NCI-H2196 treated with DMSO at 0.1 percent for 48 hours (cell line): ENCODE measurements around the gene LMOD3.
A peak's percentile ranks its signal among the peaks of the same experiment; 100 is the strongest.

ENCODE experiments used
- DNase-seq: peaks from one replicate; lab custom pipeline; 2025; ENCODE audit not compliant: unreplicated experiment; lab: John Stamatoyannopoulos, UW

Gene LMOD3

DNA sequence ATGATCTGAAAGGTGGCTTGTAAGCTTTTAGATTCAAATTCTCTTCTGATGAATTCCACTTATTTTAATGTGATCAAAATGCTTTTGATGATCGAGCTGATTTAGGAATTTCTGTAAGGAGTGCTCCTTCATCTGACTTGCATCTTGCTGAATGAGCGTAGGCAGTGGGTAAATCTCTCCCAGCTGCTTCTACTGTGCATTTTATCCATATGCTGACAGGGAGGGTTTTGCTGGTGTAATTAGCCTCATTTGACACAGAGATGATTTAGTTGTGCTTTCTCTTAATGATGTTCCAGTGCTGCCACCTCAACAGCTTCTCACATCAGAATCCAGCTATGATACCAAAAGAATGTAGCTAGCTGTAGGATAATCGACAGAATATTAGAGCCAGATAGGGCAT, 3.8 kb upstream of the LMOD3 start:
- DNase-seq, result no peak

DNA sequence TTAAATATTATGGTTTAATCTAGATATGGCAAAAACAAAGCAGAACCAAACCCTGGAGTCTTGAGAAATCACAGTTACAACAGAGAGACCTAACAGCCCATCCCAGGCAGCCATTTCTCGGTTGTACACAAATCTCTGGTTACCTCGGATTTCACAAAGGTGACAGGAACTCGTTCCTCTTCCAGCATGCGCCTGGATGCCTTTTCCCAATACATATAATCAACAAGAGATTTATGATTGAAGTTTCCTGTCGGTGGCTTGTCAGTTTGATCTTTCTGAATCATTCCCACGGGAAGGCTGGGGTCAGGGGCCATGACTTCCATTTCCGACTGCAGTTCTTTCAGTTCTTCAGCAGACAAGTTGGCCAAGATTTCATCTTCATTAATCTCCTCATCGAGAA, 445 bp downstream of the LMOD3 start:
- no peak for DNase-seq

DNA sequence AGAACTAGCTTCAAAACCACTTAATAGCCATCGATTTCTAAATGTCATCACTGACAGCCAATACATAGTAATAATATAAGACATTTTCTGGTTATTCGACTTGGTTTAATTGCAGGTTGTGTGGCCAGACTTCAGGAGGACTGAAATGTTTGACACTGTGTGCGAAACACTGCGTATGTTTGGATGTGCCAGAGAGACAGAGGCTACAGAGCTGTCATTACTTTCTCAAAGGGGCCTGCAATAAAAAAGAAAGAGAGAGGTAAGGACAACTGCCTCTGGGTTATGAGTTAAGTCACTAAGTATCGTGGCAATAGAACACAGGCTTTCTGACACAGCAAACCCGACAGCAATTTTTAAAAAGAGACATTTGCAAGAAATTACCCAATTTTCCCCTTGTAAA, 882 bp downstream of the LMOD3 start:
- no peak for DNase-seq

DNA sequence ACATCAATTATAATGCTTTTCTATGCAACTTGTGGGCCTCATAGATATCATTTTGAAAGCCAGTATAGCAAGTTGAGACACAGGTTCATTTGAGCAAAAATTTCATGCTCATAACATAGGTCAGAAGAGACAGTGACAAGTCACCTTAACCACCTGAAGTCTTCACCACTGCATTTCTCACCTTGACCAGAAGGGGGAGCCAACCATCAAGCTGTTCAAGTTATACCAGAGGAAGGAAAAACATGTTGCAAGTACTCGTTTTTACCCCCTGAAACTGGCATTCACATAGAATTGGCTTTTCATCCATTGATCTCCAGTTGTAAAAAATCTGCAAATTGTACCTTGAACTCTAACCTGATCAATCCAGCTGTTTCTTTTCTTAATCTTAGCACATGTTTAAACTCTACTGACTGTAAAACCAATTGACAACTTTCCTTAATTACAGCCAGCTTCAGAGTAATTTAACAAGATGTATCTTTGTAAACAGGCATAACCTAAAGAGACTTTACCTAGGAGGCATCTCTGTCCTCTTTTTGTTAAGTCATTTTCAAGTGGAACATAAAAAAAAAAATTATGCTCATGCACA, 1.4 kb downstream of the LMOD3 start:
- peak; percentile 5 for DNase-seq

DNA sequence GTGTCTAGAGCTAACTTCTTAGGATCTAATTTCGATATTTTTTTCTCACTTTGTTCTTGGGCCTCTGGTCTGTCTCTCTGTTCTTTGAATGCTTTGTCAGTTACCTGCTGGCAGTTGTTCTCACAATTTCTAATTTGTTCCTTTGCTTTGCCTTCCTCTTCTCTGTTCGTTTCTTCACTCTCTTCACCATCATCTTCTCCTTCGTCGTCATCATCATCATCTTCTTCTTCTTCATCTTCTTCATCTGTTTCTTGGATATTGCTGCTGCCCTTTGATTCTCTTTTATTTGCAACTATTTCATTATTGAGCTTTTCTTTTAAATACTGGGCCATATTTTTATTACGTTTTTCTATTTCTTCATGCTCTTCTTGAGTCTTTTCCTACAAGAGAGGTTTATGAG, 2.7 kb downstream of the LMOD3 start:
- DNase-seq, result no peak

DNA sequence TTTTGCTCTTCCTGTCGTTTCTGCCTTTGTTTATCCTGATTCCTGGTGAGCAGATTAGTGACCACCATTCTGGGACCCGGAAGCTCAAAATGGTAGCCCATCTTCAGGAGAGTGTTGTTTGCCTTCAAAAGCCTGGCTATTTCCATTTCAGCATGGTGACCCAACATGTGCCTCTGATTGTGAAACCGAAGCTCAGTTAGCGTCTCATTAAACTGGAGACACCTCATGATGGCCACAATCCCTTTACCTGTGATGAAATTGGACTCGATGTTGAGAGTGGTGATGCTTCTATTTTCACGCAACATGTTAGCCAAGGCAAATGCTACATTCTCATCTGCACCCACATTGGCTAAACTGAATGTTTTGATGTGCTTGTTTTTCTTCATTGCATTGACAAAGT, 3.3 kb downstream of the LMOD3 start:
- DNase-seq, result no peak

DNA sequence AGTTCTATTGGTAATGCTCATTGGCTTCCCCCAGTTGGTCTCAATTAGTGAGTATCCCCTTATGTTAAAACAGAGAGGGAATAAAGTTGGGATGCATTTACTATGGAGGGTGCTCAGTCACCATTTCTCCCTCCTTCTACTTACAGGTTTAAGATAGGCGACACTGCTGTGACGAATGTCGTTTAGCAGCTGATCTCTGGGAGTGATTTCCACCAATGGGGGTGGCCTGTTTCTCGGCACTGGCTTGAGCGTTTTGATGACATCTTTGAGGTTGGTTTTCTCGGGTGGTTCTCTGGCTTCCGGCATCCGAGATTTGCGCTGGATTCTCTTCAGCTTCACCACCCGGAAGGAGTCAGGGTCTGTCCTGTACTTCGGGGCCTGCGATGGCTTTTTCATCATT, 3.8 kb downstream of the LMOD3 start:
- no peak for DNase-seq

DNA sequence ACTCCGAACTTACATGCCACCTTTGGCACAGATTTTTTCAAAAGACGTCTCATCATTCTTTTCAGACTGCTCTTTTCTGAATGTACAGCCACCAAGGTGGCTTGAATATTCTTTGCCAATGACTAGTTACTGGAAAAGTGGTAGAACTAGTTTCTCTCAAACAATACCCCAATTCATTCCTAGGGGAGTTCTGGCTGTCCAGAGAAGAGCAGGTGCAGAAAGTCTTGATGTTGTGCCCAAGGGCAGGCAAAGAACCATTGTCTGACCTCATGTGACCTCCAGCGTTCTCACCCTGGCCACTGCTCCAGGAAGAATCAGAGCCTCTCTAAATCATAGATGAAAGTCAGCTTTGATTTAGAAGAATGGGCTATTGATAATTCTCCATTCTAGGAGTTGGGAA, 5.5 kb downstream of the LMOD3 start:
- DNase-seq, result no peak

DNA sequence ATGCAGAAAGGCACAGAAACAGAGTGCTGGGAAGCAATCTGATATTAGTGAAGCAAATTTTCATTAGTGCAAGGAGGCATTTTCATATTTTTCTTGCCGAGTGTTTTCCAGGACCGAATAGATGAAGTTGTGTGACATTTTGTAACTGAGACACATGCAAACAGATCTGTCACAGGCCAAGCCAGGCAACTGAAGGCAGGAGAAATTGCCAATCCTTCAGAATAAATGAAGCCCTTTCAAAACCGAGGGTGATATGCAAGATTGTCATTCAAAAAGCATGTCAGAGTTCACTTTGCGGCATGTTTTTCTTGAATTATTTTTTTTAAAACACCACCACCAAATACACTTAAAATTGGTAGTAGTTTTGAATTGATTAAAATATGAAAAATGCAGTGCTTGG, 6.2 kb downstream of the LMOD3 start:
- DNase-seq, result no peak

DNA sequence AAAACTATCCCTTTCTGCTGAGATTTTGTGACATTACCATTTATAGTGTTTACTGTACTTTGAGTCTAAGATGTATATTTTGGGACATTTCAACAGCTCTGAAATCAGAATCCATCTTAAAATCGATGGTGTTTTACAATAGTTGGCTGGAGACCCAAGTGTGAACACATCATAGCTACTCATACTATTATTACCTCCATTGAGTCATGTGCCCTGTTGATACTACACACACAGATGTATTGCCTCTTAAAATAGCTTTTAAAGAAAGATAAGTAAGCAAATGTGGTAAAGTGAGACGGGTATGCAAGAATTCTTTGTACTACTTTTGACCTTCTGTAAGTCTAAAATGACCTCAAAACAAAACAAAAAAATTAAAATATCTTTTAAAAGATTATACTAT, 6.7 kb downstream of the LMOD3 start:
- DNase-seq, result no peak

DNA sequence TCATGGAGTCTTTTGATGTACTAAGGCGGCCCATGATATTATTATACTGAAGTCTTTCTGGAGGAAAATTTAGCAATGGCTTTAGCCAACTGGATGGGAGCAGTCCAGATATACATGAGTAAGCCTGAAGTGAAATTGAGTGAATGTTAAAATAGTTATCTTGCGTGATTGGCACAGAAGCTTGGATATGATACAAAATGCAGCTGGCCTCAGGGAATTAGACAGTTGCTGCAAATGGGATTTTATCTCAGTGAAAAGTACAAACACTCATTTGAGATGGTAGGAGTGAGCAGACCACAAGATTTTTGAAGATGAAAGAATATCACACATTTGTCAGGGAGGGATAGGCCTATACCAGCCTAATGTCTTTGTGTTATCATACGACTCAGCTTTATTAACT, 8.9 kb downstream of the LMOD3 start:
- no peak for DNase-seq

DNA sequence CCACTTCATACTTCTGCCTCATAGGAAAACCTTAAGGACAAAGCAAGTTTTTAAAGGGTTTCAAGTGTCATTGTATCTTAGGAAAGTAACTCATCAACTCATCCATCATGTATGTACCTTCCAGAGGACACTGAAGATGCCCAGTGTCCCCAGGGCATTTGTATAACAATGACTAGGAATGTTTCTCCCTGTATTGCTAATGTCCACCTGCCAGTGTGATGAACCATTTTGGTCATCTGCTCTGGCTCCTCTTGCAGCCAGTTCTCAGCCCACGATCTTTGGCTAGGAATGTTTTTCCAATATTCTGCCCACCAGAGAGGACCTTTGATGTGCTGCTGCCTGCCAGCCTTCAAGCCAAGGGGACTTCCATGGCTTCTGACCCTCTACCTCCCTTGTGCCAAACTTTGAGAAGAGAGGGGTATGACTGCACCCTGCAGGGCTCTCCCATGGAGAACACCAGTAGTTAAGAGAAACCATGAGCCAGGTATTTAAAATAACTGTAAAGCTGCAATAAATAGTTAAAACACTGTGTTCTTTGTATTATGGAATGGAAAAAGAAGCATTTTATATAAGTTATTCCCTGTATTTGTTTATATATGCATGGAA, 11.4 kb downstream of the LMOD3 start:
- DNase-seq, result no peak

DNA sequence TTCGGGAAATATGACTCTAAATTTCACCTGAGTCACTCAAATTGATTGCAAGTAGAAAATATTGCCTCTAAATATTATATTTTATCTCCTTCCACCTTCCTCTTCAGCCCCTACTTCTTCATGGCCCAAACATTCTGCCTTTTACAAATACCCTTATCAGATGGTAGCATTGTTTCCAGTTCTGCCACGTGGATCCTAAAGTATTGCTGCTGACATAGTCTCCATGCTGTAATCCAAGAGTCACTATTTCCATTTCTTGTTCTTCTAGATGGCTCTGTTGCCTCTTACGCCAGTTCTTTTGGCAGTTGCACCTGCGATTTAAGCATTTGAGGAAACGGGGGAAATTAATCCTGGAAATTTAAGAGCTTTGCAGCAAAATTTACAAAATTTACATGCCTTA, 13.6 kb downstream of the LMOD3 start:
- DNase-seq, result no peak

DNA sequence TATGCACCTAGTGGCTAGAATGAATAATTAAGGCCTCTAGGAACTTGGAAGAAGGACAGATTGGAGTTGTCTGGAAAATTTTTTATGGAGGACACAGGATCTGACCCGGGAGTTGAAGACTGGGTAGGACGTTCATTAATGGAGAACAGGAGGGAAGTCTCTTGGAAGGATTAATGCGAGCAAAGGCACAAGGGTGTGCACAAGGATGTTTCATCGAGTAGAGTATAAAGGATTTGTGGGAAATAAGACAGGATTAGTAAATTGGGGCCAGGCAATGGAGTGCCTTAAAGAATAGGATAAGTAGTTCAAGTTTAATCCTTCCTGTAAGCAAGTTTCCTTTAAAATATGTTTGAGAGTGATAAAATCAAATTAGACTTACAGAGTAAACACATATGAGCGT, 14.6 kb downstream of the LMOD3 start:
- no peak for DNase-seq

DNA sequence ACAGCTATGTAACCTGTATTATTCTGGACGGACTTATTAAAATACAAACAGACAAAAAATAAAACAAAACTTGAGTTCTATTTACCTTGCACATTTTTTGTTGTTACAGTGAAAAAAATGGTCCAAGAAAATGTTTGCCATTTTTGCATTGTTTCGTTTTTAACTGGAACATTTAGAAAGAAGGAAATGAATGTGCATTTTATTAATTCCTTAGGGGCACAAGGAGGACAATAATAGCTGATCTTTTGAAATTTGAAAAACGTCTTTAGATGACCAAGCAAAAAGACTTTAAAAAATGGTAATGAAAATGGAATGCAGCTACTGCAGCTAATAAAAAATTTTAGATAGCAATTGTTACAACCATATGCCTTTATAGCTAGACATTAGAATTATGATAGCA, 17.1 kb downstream of the LMOD3 start:
- DNase-seq, result no peak

DNA sequence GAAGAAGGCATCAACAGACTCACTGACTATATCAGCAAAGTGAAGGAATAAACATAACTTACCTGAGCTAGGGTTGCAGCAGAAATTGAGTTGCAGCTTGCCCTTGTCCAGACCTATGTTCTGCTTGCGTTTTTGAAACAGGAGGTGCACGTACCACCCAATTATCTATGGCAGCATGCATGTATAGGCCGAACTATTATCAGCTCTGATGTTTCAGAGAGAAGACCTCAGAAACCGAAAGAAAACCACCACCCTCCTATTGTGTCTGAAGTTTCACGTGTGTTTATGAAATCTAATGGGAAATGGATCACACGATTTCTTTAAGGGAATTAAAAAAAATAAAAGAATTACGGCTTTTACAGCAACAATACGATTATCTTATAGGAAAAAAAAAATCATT, 17.8 kb downstream of the LMOD3 start:
- DNase-seq, result no peak

DNA sequence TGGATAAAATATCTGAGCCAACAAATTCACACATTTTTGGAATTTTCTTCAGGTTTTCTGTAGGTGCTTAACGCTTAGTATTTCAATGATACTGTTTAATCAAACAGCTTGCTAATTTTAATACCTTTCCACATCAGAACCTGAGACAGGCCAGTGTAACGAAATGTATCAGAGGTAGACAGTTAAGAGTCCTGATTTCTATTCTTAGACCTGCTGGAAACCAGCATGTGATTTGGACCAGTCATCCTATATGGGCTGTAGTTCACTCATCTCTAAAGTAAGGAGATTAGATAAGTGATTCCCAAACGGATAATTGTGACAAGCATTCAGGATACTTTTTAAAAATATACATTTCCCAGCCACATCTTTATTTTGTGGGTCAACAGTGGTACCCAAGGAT, 19.3 kb downstream of the LMOD3 start:
- DNase-seq, result no peak

DNA sequence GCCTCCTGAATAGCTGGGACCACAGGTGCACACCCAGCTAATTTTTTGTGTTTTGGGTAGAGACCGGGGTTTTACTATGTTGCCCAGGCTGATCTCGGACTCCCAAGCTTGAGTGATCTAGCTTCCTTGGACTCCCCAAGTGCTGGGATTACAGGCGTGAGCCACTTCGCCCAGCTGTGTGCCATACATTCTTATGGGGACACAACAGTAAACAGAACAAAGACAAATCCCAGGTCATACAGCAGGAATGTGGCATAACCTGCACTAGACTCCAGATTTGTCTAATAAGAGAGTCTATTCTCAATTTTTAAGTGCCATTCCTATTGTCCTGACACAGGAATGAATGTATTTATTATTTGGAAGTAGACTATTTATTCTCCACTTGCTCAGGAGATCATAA, 20.0 kb downstream of the LMOD3 start:
- no peak for DNase-seq

DNA sequence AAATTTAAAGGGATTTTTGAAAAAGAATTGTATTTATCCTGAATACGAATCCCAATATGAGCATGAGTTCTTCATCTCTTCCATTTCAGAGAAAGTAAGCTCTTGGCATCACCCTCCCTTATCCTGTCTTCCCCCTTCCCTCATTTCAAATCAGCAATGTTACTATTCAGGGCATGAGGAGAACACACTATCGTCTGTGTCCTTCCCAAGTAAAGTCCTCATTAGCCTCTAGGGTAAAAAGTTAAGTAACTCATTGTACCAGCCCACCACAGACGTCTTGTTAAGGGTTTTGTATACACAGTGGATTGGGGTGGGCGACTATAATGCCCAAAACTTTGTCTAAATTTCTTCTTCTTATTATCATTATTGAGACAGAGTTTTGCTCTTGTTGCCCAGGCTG, 22.8 kb downstream of the LMOD3 start:
- no peak for DNase-seq

DNA sequence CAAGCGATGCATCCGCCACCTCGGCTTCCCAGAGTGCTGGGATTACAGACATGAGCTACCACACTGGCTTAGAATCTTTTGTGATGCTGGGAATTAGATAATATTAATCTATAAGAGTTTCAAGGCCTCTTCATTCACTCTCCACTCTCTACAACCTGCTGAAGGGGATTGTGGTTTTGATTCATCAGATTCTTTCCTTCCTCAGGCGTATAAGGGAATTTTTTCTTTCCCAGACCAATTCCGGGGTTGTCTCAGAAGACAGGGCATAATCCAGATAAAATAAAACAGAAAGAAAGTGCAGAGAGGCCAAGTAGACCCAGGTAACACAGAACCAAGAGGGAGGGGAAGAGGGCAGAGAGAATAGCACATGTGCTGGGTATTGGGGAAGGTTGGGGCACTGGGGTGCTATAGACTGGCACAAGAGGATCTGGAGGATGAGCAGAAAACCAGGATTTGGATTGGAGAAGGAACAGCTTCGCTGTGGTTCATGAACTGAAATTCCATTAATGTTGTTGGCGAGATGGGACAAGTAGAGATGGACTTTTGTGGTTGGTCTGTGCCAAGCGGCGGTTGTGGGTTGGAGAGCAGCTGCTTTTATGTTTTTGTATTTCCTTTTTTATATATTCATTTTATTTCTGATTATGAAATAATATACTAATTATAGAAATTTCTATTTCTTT, 24.8 kb downstream of the LMOD3 start:
- DNase-seq, result no peak

DNA sequence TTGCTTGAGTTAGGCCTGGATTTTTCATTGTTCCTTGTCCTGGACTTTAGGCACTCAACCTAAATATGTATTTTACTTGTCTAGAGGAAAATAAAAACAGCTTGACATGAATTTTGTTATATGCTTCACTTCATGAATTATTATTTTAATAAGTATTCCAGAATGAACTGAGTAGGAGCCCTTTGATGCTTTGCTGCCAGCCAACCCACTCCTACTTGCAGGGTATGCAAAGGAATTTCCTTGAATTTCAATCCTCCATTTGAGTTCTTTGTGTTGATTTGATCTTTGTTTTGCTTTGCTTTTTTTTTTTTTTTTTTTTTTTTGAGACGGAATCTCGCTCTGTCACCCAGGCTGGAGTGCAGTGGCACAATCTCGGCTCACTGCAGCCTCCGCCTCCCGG, 26.1 kb downstream of the LMOD3 start:
- no peak for DNase-seq

DNA sequence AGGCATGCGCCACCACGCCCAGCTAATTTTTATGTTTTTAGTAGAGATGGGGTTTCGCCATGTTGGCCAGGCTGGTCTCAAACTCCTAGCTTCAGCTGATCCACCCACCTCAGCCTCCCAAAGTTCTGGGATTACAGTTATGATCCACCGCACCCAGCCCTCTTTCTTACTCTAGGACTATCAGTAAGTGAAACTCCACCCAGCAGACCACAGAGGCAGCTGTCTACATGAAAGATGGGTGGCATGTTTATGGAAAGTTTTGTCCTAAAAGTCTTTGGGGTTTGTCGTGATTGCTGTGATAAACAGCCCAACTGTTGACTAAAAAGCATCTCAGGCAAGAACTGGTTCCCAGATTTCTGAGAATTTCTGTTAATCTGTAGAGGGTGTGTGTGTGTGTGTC, 26.8 kb downstream of the LMOD3 start:
- DNase-seq, result no peak
